ENCODE data around the gene MELTF.

Gene MELTF

DNA sequence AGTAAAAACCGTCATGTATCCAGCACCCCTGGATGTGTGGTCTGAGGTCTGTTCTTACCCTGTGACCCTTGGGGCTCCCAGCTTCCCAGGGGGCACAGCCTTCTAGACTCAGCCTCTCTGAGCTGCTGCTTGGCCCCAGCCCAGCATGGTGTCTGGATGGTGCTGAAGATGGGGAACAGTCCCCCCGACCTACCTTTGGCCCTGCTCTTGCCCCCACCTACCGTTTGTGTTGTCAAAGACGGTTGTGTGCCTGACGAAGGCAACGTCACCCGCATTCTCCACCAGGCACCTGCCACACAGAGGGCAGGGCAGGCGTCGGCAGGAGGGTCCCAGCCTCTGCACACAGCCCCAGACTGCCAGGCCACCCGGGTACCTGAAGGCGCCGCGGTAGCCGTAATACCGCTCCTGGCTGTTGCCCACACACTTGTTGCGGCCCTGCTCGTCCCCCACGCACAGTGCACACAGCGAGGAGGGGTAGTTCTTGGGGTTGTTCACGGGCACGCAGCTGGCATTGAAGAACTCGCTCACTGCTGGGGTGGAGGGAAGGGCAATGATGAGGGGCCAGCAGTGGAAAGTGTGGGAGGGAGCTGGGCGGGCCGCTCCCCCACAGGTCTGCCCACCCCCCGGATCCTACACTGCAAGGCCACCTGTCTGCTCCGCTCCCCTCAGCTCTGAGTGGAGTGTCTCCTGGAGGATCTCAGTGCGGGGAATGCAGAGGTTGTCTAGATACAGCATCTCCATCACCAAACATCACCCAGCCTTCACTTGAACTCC is 21.0 kb downstream of the MELTF start:
- DNase-seq (ENCODE audit: low read depth), result no peak

DNA sequence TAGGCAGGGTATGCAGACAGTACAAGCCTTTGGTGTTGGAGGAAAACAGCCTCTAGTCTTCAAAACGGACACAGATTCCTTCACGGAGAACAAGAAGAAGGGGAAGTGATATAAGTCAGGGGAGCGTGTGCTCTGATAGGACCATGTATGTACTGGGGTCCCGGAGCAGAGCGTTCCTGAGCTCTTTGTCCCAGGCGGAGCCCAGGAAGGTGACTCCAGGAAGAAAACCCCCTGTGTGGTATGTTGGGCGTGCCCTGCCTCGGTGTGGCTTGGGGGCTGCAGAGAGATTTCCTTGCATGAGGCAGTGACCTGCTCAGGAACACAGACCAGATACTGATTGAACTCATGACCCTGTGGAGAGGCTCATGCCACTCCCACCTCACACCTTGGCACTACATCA is 21.7 kb downstream of the MELTF start:
- DNase-seq (ENCODE audit: low read depth), result no peak

DNA sequence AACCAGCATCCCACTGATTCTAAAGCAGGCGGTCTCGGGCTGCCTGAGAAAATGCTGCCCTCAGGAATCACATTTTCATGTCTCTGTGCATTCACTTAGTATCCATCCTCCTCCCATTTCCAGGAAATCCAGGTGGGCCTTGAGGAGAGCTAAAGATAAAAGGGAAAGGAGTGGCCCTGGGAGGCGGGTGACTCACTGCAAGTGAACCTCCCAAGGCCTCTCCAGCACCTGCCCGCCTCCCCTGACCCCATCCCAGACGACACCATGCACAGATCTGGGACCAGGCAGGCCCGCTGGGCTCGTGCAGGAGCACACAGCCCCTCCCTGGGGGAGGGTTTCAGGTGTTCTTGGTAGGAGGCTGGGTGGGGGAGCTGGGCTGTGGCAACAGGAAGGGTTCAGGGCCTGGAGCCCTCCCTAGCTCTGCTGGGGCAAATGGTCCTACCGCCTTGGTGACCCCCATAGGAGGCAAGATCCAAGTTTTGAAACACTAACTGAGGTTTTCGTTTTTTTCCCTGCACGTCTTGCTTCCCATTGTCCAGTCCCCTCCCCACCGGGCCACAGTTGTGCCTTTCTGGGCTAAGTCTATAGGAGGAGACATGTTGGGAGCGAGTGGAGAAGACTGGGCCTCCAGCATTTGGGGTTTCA is 22.2 kb downstream of the MELTF start:
- no peak for DNase-seq (ENCODE audit: low read depth)

DNA sequence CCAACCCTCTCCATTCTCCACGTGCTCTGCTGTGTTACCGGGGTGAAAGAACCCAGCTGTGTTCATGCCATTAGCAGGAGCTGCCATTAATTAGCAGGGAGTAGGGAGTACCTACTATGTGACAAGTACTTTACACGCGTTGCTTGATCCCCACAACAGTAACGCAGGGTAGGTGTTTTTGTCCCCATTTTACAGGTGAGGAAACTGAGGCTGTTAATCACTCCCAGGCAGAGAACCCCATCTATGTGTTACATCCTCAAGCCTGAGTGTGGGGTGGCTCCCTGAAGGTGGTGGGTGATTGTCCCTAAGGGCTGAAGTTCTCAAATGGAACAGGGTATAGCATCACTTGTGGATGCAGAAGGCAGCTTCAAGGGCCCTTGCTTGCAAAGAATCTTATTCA is 22.8 kb downstream of the MELTF start:
- no peak for DNase-seq (ENCODE audit: low read depth)

DNA sequence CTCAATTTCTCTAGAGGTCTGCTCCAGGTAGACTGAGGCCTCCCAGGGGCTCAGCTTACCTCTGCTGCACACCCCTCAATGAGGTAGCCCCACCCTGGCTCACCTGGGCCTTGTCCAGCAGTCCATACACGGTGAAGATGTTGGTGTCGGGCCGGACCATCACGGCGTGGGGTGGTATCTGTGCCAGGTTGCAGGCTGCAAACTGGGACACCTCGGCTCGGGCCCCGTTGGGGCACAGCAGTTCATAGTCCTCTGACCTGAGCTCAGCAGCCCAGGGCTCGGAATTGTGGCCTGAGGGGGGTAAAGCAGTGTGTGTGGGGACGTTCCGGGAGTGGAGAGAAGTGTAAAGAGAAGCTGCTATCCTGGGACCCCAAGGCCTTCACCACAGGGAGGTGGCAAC is 23.2 kb downstream of the MELTF start:
- DNase-seq (ENCODE audit: low read depth), result no peak

DNA sequence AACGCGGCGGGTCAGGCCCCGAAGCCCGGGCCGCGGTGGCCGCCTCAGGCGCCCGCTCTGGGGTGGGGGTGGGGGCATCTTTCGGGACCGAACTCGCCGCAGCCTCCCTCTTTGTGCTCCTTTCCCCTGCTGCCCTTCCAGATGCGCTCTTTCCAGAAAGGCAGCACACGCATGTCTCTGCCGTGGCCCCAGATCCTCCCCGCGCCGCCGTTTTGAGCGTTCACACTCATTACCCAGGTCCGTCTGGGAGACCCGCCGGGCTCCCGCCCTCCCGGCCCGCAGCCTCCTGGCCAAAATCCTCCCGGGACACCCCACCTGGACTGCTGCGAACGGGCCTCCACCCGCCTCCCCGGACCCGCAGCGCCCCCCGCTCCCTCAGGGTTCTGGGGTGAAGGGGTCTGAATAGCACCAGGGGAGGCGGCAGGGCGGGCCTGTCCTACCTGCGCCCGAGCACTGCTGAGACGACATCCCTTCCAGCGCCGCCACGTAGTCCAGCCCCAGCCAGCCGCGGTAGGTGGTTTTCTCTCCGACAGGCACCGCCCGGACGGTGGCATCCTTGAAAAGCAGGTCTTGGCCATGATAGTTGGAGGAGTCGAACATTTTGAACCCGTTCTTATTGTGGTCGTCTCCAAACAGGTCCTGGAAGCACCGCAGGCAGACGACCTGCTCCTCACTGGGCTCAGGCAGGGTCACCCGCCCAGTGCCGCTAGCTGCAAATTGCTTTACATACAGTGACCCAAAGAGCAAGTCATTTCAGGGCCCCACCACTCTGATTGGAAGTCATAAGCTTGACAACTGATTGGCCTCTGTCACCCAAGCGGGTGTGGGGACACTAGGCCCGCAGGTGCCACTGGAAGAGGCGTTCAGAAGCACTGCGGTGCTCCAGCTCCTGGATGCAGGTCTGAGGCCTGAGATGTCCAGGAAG is 25.9 kb downstream of the MELTF start:
- DNase-seq (ENCODE audit: low read depth), result no peak

DNA sequence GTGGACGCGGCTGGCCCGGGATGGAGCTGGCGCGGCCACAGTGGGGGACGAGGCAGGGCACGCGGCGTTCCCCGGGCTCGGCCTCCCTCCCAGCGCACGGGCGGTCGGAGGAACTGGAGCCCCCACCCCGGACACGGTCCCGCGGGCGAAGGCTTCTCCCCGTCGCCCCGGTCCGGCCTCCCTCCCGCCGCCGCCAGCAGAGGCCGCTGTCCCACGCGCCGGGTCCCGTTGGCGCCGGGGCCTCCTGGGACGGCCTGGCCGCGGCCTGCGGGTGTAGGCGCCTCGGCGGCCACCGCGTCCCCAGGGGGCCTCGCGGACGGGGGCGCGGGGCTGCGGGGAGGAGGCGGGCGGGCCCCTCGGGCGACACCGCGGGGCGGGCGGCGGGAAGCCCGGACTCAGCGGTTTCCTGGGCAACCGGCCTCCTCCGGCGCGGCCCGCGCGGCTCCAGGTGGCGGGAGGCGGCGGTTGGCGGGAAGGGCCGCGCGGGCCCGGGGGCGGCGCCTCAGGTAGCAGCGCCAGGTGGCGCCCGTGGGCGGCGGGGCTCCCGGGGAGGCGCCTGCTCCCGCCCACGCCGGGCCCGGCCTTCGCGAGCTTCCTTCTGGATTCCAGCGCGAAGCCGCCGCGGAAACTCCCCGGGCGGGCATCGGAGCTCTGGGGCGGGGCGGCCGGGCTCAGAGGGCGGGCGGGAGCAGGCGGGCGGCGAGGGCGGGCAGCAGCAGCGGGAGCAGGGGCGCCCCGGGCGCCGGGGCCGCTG is 26.7 kb downstream of the MELTF start:
- DNase-seq (ENCODE audit: low read depth), result peak; percentile 57

DNA sequence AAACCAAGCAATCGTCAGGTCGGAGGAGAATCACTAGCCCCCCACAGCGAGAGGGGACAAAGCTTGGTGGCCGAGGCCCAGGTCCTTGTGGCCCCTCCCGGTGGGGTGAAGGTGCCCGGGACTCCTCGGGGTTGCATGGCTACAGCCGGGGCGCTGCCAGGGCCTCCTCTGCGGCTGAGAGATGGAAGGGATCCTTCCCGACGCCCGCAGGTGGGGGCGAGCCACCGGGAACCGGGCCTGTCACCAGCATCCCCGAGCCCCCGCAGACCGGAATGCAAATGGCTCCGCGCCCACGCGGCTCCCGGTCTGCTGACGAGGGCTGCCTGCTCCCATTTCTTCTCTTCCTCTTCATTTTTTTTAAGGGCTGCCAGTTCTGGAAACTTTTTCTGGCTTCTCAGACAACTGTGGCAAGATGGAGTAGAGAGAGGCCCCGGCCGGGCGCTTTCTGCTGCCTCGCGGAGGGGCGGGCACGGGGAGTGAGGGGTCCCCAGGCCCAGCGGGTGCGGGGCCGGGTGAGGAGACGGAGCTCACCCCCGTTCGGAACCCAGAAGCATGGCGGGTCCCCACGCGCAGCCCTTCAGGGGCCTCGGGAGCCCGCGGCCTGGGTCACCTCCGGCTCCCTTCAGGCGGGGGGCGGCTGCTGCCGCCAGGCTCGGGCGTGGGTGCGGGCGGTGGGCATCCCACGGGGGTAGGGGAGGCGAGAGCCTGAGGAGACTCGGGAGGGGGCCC is 27.5 kb downstream of the MELTF start:
- no peak for DNase-seq (ENCODE audit: low read depth)

DNA sequence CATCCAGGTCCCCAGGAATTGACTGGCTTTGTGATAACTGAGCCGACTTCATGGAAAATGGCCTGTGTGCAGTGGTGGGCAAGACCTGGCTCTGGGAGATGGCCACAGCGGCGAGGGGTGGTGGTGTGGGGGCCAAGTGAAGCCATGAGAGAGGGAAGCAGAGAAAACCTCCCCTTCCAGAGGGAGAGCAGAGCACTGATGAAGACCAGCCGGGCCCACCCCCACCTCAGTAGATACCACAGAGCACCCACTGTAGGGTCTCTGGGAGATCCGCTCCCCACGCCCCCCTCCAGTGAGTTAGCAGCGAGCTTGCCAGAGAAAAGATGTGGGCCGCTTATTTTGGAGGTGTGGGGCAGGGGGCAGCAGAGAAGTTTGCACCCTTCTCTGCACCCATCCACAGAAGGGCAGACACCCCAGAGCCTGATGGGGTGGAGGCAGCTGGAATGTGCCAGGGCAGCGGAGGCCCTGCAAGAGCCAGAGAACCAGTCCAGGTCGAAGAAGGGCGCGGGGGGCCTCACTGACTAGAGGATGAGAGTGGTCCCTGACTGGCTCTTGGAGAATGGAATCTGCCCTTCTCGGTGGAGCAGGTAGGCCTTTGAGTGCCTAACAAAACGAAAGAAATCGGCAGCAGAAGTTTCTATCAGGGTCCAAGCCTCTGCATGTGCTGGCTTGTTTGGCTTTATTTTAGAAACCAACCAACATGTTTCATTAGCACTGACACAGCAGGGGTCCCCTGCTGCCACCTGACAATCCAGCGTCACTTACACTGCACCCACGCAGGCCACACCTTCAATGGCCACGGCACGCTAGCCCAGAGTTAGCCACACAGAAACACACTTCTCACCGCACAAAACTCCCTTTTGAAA is 28.3 kb downstream of the MELTF start:
- DNase-seq (ENCODE audit: low read depth), result no peak

DNA sequence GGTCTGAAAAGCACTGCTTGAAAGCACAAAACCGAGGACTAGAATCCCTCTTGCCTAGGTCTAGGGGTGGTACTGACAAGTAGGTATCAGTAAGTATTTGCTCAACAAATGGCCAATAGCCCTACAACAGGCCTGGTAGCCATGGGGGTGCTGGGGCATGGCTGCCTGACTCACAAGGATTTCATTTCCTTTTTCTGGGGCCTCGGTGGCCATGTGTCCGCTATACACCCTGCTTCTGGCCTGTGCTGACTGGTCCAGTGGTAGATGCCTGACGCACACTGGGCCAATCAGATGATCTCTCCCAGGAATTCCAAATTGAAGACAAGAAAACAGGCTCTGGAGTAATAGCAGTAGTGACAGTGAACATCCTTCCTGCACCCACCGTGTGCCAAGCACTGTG is 29.4 kb downstream of the MELTF start:
- DNase-seq (ENCODE audit: low read depth), result no peak

DNA sequence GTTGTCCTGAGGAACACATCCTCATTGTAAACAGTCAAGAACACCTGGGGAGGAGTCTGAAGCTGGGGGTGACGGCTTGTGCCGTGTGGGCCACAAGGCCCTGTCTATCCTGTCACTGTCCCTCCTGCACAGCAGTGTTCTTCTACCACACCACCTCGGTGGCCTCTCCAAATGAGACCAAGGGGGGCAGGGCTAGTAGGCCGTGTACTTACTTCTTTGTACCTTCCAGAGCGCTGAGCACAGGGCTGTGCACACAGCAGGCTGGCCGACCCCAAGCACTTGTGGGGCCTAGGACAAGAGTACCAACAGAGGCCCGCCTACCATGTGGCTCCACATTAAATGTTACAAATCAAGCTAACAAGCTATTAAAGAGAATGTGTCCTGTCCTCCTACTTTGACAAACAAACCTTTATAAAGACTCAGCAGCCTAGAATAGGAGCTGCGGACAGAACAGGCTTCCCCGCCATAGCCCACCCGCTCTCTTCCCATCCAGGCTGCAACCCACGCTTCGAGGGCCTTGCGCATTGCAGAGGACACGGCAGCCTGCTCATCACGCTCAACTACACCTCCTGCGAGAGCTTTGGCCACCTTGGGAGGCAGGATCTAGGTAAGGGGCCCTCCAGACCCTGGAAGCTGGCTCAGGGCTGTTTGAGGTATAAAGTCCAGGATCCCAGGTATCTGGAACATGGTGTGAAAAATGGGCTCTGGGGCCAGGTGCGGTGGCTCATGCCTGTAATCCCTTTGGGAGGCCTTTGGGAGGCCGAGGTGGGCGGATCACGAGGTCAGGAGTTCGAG is 30.5 kb downstream of the MELTF start:
- DNase-seq (ENCODE audit: low read depth), result no peak

DNA sequence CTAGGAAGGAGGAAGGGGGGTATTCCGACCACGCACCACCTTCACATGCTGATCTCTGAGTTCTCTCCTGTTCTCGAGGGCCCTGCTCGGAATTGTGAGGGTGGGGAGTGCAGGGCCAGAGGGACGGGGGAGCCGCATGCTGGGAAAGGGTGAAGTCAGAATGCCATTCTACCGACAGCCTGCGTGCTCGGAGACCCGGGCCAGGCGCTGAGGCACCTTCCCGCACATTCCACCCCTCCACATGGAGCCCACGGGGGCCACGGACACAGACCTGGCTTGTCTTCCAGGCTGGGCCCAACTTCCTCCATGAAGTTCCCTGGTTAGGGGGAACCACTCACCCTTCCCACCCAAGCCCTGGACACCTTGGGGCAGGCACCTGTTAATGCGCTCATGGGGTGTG is 32.3 kb downstream of the MELTF start:
- no peak for DNase-seq (ENCODE audit: low read depth)

DNA sequence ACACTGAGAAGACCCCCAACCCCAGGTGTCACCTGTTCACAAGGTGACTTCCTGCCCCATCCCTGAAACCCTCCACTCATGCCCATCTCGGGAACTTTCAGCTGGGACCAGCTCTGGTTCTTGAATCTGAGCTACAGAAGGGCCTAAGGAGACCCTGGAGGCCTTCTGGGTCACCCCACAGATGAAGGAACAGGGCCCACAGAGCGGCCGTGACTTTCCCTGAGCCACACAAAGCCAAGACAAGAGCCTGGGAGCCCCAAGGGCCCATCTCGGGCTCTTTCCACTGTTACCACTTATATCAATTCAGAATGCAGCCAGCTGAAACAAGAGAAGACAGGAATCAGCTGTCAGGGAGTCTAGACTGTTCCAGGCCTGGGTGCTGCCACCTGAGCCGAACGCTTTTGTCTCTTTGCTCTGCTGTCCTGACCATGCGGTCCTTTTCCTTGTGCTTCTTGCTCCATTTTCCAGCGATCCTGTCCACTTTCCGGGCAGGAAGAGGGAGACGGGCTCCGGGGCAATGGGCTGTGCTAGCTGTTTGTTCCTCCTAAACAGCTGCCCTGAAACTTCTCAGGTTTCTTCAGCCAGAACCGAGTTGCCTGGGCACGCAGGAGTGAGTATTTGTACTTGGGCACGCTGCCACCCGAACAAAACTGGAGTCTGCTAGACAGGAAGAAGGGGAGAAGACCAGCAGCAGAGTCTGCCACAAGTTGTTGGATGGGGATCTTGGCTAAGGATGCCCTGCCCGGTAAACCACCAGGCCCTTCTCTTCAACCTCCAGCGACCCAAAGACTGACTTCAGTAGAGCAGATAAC is 33.0 kb downstream of the MELTF start:
- DNase-seq (ENCODE audit: low read depth), result no peak

DNA sequence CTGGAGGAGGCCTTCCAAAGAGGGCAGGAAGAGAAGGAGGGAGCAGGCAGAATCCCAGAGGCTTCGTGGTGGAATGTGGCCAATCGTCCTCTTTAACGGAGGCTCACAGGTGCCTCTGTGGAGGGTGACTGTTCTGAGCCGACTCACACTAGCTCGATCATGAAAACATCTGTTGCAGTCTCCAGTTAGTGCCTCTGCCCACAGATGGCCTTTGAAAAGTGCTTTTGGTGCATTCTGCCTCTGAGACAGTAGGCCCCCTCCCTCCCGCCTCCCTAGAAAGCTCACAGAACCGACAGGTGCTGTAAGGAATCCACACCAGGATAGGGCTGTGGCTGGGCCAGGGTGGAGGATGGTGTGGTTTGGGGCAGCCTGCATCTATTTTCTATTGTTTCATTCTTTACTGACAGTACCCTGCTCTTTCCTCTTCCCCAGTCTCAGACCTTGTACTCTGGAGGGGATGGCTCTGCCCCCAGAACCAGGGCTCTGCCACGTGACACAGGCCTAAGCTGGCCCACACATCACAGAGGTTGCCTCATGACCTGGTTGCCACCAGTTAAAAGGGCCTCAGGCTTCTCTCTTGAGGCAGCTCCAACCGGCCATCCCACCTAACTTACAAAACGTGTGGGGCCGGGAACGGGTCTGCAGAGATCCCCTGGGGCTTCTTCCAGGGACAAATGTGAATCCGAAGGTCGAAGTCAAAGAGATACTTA is 33.8 kb downstream of the MELTF start:
- no peak for DNase-seq (ENCODE audit: low read depth)

DNA sequence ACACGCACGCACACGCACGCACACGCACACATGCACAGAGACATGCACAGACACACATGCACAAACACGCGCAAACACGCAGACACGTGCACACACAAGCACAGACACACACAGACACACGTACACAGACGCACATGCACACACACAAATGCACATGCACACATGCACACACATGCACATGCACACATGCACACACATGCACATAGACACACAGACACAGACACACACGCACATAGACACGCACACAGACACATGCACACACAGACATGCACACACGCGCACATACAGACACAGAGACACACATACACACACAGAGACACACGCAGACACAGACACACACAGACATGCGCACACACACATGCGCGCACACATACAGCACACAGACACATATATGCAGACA is 34.6 kb downstream of the MELTF start:
- DNase-seq (ENCODE audit: low read depth), result no peak

DNA sequence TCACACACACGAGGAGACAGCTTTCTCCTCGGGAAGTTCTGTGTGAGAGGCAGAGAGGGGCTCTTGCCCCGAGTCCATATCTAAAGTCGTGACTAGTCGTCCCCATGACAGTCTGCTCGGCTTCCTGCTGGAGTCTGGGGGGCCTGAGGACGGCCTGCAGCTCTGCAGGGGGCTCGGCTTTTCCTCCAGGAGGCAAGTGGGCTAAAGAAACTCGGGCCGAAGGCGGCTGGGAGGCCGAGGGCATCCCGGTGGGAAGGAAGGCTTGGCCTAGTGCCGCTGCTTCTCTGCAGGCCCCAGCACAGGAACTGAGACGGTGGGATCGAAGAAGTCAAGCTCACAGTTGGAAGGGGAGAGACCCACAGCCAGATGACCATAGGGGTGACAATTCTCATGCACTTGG is 35.6 kb downstream of the MELTF start:
- DNase-seq (ENCODE audit: low read depth), result no peak

DNA sequence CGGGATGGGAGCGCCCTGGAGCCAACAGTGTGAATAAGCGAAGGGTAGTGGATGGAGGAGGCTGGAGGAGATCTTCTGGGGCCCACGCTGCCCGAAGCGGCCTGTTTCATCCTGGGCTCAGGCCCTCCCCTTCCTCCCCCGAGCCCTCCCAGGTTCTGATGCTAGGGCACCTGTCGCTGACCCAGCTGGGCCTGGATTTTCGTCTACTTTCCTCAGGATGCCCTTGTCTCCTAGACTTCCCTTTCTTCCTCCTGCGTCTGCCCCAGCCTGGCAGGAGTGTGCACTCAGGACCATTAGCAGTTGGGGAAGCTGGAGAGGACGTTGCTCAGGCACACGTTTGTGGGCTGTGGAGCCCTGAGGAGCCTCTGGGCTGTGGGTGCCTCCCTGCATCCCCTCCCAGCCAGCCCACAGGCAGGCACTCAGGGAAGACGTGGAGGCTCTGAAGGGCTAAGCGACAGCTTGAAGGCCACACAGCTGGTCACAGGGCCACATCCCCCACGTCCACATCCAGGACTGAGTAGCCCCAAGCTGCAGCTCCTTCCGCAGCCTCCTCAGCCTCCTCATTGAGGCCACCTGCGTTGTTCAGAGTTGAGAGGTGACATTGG is 37.1 kb downstream of the MELTF start:
- no peak for DNase-seq (ENCODE audit: low read depth)

Data from stimulated activated CD8-positive, alpha-beta memory T cell treated with anti-CD3 and anti-CD28 coated beads, Interleukin-15, amount 100 ng/mL, for 1 hour (primary cell).